GM12873 (cell line): ENCODE results near the gene ASXL1.

Experiments
- TF ChIP-seq, protein P1 (sequence below): IDR thresholded peaks from 2 replicates; pipeline ENCODE4 v1.5.1; 2012; ENCODE audit warnings: low read depth, mild to moderate bottlenecking, moderate library complexity, low read length, control low read depth; ENCODE audit not compliant: insufficient read depth; ENCODE audit errors: missing control alignments

The ASXL1 gene

GRCh38 chr20:32332614-32333013 lies 25.5 kb upstream of the ASXL1 start:
- TF ChIP-seq, protein P1, sequence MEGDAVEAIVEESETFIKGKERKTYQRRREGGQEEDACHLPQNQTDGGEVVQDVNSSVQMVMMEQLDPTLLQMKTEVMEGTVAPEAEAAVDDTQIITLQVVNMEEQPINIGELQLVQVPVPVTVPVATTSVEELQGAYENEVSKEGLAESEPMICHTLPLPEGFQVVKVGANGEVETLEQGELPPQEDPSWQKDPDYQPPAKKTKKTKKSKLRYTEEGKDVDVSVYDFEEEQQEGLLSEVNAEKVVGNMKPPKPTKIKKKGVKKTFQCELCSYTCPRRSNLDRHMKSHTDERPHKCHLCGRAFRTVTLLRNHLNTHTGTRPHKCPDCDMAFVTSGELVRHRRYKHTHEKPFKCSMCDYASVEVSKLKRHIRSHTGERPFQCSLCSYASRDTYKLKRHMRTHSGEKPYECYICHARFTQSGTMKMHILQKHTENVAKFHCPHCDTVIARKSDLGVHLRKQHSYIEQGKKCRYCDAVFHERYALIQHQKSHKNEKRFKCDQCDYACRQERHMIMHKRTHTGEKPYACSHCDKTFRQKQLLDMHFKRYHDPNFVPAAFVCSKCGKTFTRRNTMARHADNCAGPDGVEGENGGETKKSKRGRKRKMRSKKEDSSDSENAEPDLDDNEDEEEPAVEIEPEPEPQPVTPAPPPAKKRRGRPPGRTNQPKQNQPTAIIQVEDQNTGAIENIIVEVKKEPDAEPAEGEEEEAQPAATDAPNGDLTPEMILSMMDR, result no peak

DNA sequence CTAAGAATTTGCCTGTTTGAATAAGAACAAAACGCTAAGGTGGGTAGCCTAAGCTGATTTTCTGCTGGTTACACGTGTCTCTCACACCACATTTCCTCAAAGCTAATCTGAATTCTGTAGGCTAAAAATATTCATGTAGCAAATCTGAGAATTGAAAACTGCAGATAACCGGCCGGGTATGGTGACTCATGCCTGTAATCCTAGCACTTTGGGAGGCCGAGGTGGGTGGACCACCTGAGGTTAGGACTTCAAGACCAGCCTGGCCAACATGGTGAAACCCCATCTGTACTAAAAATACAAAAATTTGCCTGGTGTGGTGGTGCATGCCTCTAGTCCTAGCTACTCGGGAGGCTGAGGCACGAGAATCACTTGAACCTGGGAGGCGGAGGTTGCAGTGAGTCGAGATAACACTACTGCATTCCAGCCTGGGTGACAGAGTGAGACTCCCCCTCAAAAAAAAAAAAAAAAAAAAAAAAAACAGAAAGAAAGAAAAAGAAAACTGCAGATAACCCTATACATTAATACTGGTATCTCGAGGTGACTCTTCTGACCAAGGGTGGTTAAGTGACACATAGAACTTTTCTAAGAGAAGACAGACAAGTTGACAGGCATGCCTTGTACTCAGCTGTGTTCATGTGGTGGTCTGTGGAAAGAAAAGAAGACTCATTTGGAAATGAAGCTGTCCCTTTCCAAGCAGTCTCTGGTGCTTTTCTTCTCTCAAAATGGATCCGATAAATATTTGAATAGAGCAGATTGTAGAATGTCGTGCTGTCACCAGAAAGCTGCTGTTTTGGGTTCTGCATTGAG lies 24.7 kb upstream of the ASXL1 start:
- TF ChIP-seq, protein P1, result no peak

DNA sequence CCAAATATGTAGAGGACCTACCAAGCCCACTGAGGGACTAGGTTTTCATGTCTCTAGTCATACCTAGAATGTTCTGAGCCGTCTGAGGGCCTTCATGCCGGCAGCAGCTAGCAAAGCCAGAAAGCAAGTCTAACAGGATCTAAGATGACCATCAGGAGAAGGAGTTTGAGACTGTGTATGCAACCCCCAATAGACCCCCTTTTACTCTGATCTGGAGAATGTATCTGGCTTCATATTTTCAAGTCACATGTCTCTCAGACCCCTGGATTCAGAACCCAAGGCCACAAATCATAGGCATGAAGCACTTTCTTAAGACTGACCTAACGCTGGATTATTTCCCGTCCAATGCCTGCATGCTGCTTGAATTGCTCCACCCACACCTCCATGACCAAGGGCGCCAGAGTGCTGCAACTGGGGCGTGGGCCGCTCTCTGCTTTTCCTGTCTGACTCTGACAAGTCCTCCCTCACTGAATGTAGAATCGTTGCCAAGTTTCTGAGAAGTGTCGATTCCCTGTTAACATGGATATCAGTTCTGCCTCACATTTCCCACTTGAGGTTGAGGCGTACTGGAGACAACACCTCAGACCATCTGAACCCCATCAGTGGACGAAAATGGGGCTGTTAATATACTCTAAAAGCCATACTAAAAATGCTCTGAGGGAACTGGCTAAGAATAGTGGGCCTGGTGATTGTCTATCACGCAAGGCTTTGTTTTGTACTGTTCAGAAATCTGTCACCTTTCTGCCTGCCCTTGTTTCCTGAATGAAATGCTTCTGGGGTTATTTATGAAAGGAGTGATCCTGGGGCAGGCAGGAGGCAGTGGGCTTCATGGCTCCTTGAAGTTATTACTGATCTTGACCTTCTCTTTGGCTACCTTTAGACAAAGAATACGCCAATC lies 23.9 kb upstream of the ASXL1 start:
- TF ChIP-seq, protein P1, result no peak

- TF ChIP-seq, protein P1, result peak; percentile 63
These were observed 21.2 kb upstream of the ASXL1 start for GRCh38 chr20:32336918-32337347.

- TF ChIP-seq, protein P1, result no peak
These were observed 20.0 kb upstream of the ASXL1 start for GRCh38 chr20:32337937-32338661.

- TF ChIP-seq, protein P1, result no peak
These were observed 19.5 kb upstream of the ASXL1 start for GRCh38 chr20:32338665-32339064.
